Measurements from ENCODE around the gene SRC.

DNA sequence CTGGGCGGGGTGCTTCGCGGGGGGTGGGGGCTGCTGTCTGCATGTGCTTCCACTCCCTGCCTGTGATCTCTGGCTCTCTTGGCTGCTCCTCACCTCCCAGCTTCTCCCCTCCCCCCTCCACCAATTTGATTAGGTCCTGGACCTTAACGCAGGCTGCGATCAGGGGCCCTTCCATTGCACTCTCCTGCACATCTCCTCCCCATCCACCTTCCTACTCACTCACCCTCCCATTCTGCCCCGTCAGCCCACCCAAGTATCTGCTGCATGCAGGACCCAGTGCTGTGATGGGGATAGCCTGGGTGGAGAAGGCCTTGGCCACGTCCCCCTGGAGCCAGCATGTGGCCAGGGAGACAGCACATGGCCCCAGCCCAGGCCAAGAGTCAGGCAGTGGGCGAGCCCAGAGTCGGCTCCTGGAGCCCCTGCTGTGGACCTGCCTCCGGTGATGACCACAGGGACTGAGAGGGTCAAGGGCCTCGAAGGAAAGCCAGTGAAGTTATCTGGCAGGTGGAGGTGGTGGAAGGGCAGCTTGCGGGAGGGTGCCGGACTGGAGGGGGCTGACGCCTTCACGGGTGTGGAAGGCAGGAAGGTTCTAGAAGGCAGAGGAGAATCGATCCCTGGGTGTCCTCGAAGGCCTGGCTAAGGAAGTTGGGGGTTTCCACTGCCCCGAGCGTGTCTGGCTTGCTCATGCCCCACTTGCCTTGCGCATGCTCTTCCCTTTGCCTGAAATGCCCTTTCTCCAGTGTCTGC lies 40.7 kb downstream of the SRC start:
- TF ChIP-seq, protein P1, sequence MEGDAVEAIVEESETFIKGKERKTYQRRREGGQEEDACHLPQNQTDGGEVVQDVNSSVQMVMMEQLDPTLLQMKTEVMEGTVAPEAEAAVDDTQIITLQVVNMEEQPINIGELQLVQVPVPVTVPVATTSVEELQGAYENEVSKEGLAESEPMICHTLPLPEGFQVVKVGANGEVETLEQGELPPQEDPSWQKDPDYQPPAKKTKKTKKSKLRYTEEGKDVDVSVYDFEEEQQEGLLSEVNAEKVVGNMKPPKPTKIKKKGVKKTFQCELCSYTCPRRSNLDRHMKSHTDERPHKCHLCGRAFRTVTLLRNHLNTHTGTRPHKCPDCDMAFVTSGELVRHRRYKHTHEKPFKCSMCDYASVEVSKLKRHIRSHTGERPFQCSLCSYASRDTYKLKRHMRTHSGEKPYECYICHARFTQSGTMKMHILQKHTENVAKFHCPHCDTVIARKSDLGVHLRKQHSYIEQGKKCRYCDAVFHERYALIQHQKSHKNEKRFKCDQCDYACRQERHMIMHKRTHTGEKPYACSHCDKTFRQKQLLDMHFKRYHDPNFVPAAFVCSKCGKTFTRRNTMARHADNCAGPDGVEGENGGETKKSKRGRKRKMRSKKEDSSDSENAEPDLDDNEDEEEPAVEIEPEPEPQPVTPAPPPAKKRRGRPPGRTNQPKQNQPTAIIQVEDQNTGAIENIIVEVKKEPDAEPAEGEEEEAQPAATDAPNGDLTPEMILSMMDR (IDR thresholded peaks at IDR 0.05) = no peak
- no peak for TF ChIP-seq EP300 (IDR thresholded peaks at IDR 0.05)

Data from suprapubic skin (tissue), 3 donors.